GM19397 (cell line): Measurements from ENCODE around the gene ANKAR.
"Not testable (repeated sequence)": the region's sequence is repeated elsewhere in the genome, so short reads cannot be mapped to it uniquely, and the experiment has no call there.

Experiments
- ATAC-seq: cut with Tn5 transposase; IDR thresholded peaks from one replicate; pipeline ENCODE4 v1.9.1; 2021; ENCODE audit warnings: mild to moderate bottlenecking, moderate library complexity; ENCODE audit not compliant: unreplicated experiment

Gene ANKAR

DNA sequence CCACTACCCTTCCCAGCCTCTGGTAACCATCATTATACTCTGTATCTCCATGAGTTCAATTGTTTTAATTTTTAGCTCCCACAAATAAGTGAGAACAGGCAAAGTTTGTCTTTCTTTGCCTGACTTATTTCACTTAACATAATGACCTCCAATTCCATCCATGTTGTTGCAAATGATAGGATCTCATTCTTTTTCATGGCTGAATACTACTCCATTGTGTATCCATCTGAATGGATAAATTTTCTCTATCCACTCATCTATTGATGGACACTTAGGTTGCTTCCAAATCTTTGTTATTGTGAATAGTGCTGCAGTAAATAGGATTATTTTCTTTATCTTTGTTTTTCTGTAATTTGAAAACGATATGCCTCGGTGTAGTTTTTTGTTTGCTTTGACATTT is 26.2 kb downstream of the ANKAR start:
- no peak for ATAC-seq

- ATAC-seq: no peak
These were observed 27.6 kb downstream of the ANKAR start for GRCh38 chr2:189702071-189702470.

GRCh38 chr2:189709501-189710221 is 35.2 kb downstream of the ANKAR start:
- no peak for ATAC-seq

- not testable (repeated sequence) for ATAC-seq
These were observed 43.1 kb downstream of the ANKAR start for GRCh38 chr2:189717593-189717992.

- ATAC-seq: no peak
These were observed 45.1 kb downstream of the ANKAR start for GRCh38 chr2:189719571-189719970.

GRCh38 chr2:189723192-189723591 is 48.7 kb downstream of the ANKAR start:
- no peak for ATAC-seq
